ENCODE measurements around the gene CC2D2B. TPM values are rescaled to one million over a fixed set of nuclear protein-coding genes. Genes with fewer than 3 reads are reported as not detected.

CC2D2B gene, protein sequence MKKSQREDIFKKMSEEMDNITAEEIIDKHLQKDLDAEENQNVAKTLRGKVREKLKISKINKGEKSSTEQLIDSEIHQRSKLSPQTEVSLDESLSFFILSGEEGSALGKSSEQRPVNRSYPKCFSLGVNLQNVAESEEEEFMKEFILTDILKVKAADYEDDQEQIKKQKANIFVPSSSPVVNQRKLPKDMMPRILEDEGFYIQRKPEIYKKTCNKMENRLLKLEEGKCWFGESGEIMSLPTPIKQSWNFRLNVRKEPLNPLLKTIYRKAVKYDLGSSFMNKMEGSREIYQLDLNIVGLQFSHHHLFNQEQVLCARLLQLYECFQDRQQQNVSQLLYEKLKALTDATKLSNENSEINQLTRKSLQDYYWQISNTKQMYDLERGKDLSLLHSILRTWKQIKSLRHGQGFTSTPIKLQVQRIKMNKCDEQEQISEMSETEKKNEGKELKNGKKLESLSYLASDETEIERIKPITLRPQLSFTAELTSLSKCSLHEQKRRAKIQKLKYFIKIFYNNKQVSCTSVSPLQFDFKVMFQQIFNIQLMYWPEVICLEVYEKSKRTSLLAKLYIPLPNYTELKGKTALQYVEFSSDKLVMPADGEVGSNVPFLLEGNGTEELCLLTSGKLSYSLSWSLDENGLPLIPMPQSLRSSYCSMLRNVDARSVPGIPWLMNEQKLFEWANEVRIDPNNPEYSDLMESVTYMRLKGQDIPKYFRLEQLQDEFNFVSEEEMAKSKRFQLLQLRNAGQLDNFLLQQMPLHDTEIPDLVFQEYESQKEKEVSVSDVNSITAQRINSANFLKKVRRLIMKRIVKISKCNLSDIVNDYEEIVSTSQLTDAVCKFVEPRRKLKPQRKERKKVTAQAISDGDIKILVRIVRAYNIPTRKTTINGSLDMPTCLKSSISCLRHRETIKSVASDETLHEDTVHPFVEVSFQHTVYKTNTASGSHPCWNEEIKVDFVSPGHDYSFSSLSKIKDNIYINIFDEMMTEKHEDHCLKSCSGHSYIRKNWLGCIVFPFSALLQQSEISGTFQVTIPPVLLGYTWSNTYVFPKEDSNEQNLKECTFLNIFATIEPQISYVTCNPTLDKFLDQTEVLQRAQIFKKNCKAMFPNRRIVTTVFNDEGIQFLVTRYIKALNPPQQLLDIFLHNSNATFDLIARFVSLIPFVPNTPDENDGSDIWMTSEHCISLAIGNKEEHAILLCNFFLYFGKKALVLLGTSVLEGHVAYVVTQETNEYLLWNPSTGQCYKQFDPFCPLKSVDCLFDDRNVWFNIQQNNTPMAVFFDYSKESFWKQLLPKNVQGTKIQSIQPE (N-terminal part only)
- 1 to 10 TPM in 1 of 2 donors, under 1 TPM in 1; 0.33 to 1.4 TPM for total RNA-seq
- 0.21 TPM for polyA plus RNA-seq (2013, experiment 1 of 2)
- not detected for polyA plus RNA-seq (2013, experiment 2 of 2)
- long read RNA-seq, experiment 1, partial matches to known transcripts: 0 of 3 reads
- long read RNA-seq, experiment 1, other reads (novel, unspliced or antisense): 2 of 3 reads
- long read RNA-seq, experiment 2, partial matches to known transcripts: 1 of 1 reads
- long read RNA-seq, experiment 2, other reads (novel, unspliced or antisense): 0 of 1 reads
- long read RNA-seq, experiment 3, partial matches to known transcripts: 1 of 6 reads
- long read RNA-seq, experiment 3, other reads (novel, unspliced or antisense): 5 of 6 reads
- long read RNA-seq, experiment 4, partial matches to known transcripts: 1 of 7 reads
- long read RNA-seq, experiment 4, other reads (novel, unspliced or antisense): 5 of 7 reads

DNA sequence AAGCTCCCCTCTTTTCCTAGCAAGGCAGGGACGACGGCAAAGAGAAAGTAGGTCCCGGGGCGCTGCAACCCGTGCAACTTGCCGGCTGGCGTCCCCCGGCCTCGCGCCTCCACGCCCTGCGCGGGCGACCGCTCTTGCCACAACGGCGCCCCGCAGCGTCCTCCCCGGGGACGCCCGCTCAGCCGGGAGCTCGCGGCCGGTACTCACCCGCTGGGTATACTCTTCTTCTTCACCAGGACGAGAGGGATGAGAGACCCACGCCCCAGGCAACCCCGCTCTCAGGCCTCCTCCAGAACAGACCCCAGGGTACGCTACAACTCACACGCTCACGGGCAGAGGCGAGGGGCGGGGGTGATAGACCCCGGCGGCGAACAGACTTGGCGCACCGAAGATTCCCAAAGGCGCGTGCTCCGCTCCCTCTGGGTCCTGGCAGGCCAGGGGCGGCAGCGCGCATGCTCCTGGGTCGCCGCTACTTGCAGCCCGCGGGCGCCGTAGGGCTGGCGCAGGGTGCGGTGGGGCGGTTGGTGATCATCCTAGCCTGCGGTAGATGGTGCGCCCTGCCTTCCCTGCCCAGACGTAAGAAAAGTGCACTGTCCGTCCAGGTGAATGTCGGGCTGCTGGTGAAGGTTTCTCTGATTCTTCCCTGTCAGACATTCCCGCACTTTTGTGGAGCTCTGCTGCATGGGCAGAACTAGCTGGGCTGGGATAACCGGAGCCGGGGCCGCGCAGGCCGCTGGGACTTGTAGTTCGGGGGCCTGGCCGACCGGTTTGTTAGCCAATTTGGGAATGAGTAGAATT lies at the start of gene CC2D2B:
Gene CC2D2B, plus strand, starts transcription at position 520 of the 798 bp plus-strand sequence. CDS start 3,349 bp downstream, outside the sequence.
- peaks cover 8% of the 10 kb centered on the region for H3K36me3 Mint-ChIP-seq (ENCODE audit: low read depth)
- Histone ChIP-seq H3K9me3 (ENCODE audit: control insufficient read depth, low read length) (no peaks in the 10 kb centered on the region), H3K36me3 (ENCODE audit: control insufficient read depth, insufficient read depth, low read length) (peaks cover 26% of the 10 kb centered on the region), H3K27me3 (ENCODE audit: control insufficient read depth, insufficient read depth, low read length, poor library complexity, severe bottlenecking) (no peaks in the 10 kb centered on the region), H3K9ac (ENCODE audit: extremely low read depth, low read length, poor library complexity, severe bottlenecking) (peak within 1 kb of the TSS; percentile 46), H3K27ac (ENCODE audit: low read depth, low read length) (no peak within 1 kb of the TSS), H3K4me1 (ENCODE audit: control insufficient read depth, insufficient read depth, low read length) (no peaks in the 10 kb centered on the region), H3K4me3 (ENCODE audit: low read length) (peak within 1 kb of the TSS; percentile 89)
- WGBS, 2 experiments (ENCODE audit: insufficient coverage in 1 of 2, insufficient read length in 1 of 2): 0% methylated on average over 1 to 69 of the region's 69 CpGs
- H3K4me3 Mint-ChIP-seq: peak within 1 kb of the TSS; percentile 79
- TF ChIP-seq, protein P1, sequence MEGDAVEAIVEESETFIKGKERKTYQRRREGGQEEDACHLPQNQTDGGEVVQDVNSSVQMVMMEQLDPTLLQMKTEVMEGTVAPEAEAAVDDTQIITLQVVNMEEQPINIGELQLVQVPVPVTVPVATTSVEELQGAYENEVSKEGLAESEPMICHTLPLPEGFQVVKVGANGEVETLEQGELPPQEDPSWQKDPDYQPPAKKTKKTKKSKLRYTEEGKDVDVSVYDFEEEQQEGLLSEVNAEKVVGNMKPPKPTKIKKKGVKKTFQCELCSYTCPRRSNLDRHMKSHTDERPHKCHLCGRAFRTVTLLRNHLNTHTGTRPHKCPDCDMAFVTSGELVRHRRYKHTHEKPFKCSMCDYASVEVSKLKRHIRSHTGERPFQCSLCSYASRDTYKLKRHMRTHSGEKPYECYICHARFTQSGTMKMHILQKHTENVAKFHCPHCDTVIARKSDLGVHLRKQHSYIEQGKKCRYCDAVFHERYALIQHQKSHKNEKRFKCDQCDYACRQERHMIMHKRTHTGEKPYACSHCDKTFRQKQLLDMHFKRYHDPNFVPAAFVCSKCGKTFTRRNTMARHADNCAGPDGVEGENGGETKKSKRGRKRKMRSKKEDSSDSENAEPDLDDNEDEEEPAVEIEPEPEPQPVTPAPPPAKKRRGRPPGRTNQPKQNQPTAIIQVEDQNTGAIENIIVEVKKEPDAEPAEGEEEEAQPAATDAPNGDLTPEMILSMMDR (conservative IDR thresholded peaks at IDR 0.05): no peak
- H3K9me3 Mint-ChIP-seq: peaks cover 6% of the 10 kb centered on the region
- peaks cover 2% of the 10 kb centered on the region for H3K4me1 Mint-ChIP-seq
- H3K27me3 Mint-ChIP-seq (ENCODE audit: insufficient read depth): peaks cover 6% of the 10 kb centered on the region
- peak; percentile 96 for DNase-seq
- H3K27ac Mint-ChIP-seq: peak within 1 kb of the TSS; percentile 93

DNA sequence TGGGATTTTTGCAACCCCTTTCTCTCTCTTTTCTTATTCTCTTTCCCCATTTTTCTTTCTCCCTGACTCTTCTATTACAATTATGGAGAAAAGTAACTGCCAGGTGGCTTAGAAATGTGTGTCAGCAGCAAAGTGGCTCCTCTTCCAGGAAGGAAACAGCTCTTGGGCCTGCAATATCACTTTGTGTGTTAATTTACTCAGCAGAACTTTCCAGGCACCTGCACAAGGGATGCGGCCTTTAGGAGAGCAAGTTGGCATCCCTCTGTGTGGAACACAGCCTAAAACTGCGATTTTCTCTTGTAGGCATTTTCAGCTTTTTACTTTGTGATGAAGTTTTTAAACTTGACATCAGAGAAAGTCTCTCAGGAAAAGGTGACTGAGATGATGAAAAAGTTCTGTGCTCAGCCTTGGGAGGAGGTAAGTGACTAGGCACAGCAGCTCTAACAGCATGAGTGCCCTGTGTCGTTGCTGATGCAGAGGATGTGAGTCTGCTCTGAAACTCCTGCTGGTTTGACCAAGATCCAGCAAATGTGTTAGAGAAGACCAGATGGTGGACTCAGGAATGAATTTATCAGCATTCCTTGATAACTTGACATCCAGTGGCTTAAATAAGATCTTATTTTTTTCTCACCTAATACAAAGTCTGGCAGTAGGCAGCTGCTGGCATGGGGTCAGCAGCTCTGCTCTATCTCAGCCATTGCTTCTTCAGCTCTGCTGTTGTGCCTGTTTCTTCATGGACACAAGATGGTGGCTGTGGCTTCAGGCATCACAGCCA lies 47.4 kb upstream of the CC2D2B start:
- H3K4me3 ChIP-seq (ENCODE audit: low read length): no peak overlapping the region
- H3K9ac ChIP-seq (ENCODE audit: extremely low read depth, low read length, poor library complexity, severe bottlenecking): no peak overlapping the region
- no peaks in the 10 kb centered on the region for H3K27me3 ChIP-seq (ENCODE audit: control insufficient read depth, insufficient read depth, low read length, poor library complexity, severe bottlenecking)
- Mint-ChIP-seq H3K4me3 (no peak overlapping the region), H3K9me3 (peaks cover 8% of the 10 kb centered on the region), H3K27ac (no peak overlapping the region), H3K4me1 (no peaks in the 10 kb centered on the region), H3K36me3 (ENCODE audit: low read depth) (peaks cover 12% of the 10 kb centered on the region), H3K27me3 (ENCODE audit: insufficient read depth) (no peaks in the 10 kb centered on the region)
- DNase-seq: no peak
- H3K27ac ChIP-seq (ENCODE audit: low read depth, low read length): no peak overlapping the region
- TF ChIP-seq, protein P1 (conservative IDR thresholded peaks at IDR 0.05): no peak
- 77 to 95% methylated on average over 2 to 3 of the region's 3 CpGs for WGBS, 2 experiments (ENCODE audit: insufficient coverage in 1 of 2, insufficient read length in 1 of 2)
- H3K9me3 ChIP-seq (ENCODE audit: control insufficient read depth, low read length): peaks cover 4% of the 10 kb centered on the region
- H3K4me1 ChIP-seq (ENCODE audit: control insufficient read depth, insufficient read depth, low read length): no peaks in the 10 kb centered on the region
- peaks cover 14% of the 10 kb centered on the region for H3K36me3 ChIP-seq (ENCODE audit: control insufficient read depth, insufficient read depth, low read length)

All from endodermal cell (in vitro differentiated cells).